NCI-H1930 (cell line): ENCODE data around the gene FGA.

Source experiments
- DNase-seq, 2 experiments: peaks; one replicate each; lab custom pipeline; 2025; lab: John Stamatoyannopoulos, UW

FGA gene

GRCh38 chr4:154590329-154591006 lies at the start of gene FGA:
Gene FGA (minus strand): TSS chr4:154590742. CDS start chr4:154590687, 55 bp downstream.
- DNase-seq = no peak

- no peak for DNase-seq
Measured at GRCh38 chr4:154634058-154634457, 43.5 kb upstream of the FGA start.

- DNase-seq = no peak
Measured at GRCh38 chr4:154631828-154632227, 41.3 kb upstream of the FGA start.

- DNase-seq = no peak
Measured at GRCh38 chr4:154630324-154630723, 39.8 kb upstream of the FGA start.

GRCh38 chr4:154626793-154627484 lies 36.4 kb upstream of the FGA start:
- peak; percentile 42 to 75 for DNase-seq

GRCh38 chr4:154625971-154626370 lies 35.4 kb upstream of the FGA start:
- DNase-seq = no peak

GRCh38 chr4:154623995-154624394 lies 33.5 kb upstream of the FGA start:
- DNase-seq = no peak

- no peak for DNase-seq
Measured at GRCh38 chr4:154623436-154623835, 32.9 kb upstream of the FGA start.

GRCh38 chr4:154622598-154622997 lies 32.1 kb upstream of the FGA start:
- DNase-seq = peak in 1 of 2 experiments; percentile 13

GRCh38 chr4:154620111-154620510 lies 29.6 kb upstream of the FGA start:
- DNase-seq = no peak

- peak in 1 of 2 experiments; percentile 22 for DNase-seq
Measured at GRCh38 chr4:154618708-154619315, 28.3 kb upstream of the FGA start.

GRCh38 chr4:154617820-154618317 lies 27.3 kb upstream of the FGA start:
- no peak for DNase-seq

- no peak for DNase-seq
Measured at GRCh38 chr4:154616731-154617130, 26.2 kb upstream of the FGA start.

GRCh38 chr4:154616287-154616686 lies 25.7 kb upstream of the FGA start:
- no peak for DNase-seq

- DNase-seq = no peak
Measured at GRCh38 chr4:154615211-154615610, 24.7 kb upstream of the FGA start.

- DNase-seq = no peak
Measured at GRCh38 chr4:154614306-154614705, 23.8 kb upstream of the FGA start.

GRCh38 chr4:154612472-154613414 lies 22.2 kb upstream of the FGA start, which contains the start of gene FGG:
Gene FGG (minus strand): TSS chr4:154612656. CDS start chr4:154612609, 47 bp downstream.
- no peak for DNase-seq

GRCh38 chr4:154611833-154612232 lies 21.3 kb upstream of the FGA start:
- no peak for DNase-seq

- no peak for DNase-seq
Measured at GRCh38 chr4:154610582-154610981, 20.0 kb upstream of the FGA start.

GRCh38 chr4:154609532-154609931 lies 19.0 kb upstream of the FGA start:
- DNase-seq = no peak

GRCh38 chr4:154608361-154609252 lies 18.1 kb upstream of the FGA start:
- no peak for DNase-seq
